GM19395 (cell line): ENCODE measurements around the gene TACC2.

ENCODE experiments used
- ATAC-seq: cut with Tn5 transposase; IDR thresholded peaks from one replicate; pipeline ENCODE4 v1.9.1; 2021; ENCODE audit warnings: mild to moderate bottlenecking, moderate library complexity; ENCODE audit not compliant: unreplicated experiment

TACC2 gene

GRCh38 chr10:122264436-122264835, 275.5 kb downstream of the TACC2 start:
- no peak for ATAC-seq

- ATAC-seq: no peak
Observed at GRCh38 chr10:122264931-122265330, 276.0 kb downstream of the TACC2 start.

- ATAC-seq: no peak
Observed at GRCh38 chr10:122265896-122266295, 276.9 kb downstream of the TACC2 start.

DNA sequence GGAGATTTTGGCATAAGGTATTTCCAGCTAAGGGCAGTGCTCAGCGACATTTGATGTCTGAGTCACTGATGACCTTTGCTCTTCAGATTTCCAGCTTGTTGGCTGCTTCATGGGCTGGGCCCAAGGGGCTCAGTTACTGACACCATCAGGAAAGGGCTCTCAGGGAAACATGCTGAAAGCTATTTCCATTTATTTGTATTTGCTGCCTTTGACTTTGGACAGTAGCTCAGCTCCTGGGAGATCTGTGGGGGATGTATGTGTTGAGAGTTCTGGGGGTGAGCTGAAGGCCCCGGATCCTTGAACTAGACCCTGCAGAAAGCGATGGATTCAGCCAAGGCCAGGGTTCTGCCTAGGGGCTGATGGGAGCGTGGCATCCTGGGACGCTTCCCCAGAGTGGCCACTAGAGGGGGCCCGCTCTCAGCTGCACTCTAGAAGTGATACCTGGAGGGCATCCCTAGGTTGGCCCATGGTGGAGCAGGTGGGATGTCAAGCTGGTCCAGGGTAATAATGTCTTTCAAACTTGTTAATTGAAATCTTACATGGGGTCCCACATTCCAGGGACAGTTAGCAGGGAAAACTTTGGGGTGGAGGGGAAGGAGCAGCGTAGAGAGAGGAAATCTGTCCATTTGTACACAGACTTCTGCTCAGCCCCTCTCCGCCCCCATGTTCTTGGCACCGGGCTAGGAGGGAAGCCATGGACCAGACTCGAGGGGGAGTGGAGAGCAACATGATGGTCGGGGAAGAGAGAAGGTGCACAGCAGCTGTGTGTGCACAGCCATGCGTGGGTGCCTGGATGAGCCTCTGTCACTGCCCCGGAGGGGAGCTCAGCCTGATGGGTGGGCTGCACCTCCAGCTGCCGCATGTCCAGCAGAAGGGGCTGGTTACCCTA, 279.1 kb downstream of the TACC2 start:
- ATAC-seq: no peak

GRCh38 chr10:122269059-122269687, 280.2 kb downstream of the TACC2 start:
- no peak for ATAC-seq

GRCh38 chr10:122271076-122271475, 282.1 kb downstream of the TACC2 start, which contains the start of gene BTBD16:
Gene BTBD16 (plus strand): TSS chr10:122271296. CDS start chr10:122275082, 3,786 bp downstream.
- ATAC-seq: no peak

- no peak for ATAC-seq
Observed at GRCh38 chr10:122273966-122274545, 285.1 kb downstream of the TACC2 start.

- ATAC-seq: no peak
Observed at GRCh38 chr10:122276611-122277208, 287.7 kb downstream of the TACC2 start.

DNA sequence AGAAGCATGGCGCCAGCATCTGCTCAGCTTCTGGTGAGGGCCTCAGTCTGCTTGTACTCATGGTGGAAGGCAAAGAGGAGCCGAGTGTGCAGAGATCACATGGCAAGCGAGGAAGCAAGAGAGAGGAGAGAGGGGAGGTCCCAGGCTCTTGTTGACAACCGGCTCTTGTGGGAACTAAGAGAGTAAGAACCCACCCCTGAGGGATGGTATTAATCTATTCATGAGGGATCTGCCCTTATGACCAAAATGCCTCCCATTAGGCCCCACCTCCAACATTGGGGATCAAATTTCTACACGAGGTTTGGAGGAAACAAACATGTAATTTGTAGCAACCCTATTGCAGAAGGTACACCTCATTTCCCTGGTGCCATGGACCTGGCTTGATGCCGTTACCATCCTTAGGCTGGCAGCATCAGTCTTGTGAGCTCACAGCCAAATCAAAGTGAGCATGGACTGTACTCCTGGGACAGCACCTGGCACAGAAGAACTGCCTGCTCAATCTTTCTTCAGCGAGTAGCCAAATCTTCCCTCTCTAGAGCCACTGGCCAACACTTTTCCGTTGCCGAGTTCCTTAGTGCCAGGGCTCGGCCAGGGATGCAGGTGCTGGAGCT, 288.7 kb downstream of the TACC2 start:
- ATAC-seq: no peak

- ATAC-seq: no peak
Observed at GRCh38 chr10:122279725-122280141, 290.8 kb downstream of the TACC2 start.

DNA sequence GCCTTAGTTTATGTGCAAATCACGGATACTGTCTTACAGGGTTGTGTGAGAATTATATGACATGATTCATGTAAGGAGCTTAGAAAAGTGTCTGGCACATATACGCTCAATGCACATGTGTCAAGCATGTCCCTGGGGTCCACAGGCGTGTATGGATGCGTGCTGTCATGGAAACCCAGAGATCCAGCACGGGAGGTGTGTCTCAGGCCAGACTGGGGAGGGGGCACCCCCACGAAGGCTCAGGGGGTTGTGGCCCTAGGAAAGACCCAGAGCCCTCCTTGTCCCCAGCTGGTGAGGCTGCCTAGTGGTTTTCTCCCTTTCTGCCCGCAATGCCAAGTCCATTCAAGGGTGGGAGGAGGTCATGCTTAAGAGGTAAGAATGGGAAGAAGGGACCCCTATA, 291.2 kb downstream of the TACC2 start:
- ATAC-seq: no peak

- no peak for ATAC-seq
Observed at GRCh38 chr10:122281018-122281626, 292.2 kb downstream of the TACC2 start.

DNA sequence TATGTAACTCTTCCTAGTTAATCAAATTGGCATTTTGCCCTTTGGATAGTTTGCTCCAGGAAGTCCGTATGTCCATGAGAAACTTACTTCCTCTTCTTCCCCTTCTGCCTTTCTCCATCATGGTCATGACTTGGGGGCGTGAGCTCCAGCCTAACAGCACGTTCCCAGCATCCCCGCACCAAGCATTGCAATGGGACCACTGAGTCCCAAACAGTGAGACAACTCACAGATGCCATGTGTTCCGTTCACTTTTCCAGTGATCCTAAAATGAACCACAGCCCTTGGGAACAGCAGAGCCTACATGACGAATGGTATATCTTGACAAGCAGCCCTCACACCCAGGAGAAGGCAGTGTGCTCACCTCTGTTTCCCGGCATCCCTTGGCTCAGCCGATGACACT, 292.8 kb downstream of the TACC2 start:
- no peak for ATAC-seq

DNA sequence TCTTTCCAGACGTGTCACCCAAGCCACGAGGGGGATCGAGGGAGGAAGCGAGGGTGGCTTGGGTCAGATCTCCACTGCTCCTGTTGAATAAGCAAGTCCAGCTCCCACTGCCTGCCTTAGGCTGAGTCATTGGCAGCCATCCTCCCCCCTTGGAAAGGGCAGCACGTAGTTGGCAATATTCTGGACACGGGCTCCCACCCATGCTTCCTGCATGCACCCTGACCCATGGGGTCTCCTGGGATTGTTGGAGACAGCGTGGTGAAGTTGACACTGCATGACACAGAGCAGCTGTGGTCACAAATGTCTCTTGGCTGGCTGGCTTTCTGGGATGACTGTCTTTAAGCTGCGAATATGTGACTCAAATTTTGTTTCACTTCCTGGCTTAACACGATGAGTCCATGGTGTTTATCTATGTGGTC, 293.3 kb downstream of the TACC2 start:
- ATAC-seq: no peak

DNA sequence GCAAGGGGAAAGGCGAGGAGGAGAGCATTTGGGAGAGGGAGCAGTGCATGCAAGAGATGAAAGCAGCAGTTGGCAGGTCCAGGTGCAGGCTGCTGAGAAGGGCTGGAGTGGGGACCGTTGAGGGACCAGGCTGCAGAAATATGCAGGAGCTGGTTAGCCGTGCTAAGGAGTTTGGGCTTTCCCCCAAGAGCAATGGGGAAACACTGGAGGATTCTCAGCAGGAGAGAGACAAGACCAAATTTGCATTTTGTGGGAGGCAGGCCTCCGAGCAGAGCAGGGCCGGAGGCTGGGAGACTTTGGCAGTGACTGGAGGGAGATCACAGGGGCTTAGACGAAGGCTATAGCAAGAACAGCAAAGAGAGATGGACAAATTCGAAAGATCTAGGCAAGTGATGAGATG, 293.9 kb downstream of the TACC2 start:
- no peak for ATAC-seq

DNA sequence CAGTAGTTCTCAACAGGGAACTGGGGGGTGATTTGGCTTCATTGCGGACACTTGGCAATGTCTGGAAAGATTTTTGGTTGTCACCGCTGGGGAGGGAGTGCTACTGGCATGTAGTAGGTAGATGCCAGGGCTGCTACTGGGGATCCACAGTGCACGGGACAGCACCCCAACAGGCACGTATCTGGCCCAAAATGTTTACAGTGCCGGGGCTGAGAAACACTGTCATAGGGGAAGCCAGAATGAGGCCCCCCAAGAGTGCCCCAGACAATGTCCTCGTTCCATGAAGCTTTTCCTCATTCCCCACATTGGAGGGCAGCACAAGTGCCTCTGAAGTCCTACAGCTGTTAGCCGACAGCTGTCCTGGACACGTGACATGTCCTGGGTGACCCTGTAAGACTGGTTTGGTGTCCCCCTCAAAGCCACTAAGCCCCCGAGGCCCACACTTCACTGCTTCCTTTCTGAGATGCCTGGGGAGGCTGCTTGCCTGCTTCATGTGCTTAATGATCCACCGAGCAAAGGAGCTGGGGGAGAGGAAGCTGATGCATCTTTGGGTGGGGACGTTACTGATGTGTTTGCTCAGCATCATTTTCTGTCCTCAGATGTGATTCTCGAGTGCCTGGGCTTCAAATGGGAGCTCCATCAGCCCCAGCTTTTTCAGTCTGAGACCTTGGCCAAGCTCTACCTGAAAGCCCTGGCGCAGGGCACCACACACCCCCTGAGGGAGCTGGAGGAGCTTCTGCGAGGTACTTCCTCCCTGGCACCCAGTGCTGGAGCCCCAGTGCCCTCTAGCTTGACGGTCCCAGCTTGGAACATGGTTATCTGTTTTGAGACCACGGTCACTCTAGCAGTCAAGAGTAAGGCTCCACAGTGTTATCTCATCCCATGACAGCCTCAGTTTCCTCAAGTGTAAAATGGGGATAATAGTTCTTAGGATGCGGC, 296.8 kb downstream of the TACC2 start:
- ATAC-seq: no peak

GRCh38 chr10:122286867-122287266, 297.9 kb downstream of the TACC2 start:
- no peak for ATAC-seq

- ATAC-seq: no peak
Observed at GRCh38 chr10:122287570-122287969, 298.6 kb downstream of the TACC2 start.

- no peak for ATAC-seq
Observed at GRCh38 chr10:122288262-122288661, 299.3 kb downstream of the TACC2 start.
